ENCODE results near the gene MPZL3. TPM values are rescaled to one million over a fixed set of nuclear protein-coding genes. Genes with fewer than 3 reads are reported as not detected.

The MPZL3 gene
- total RNA-seq, 1 experiment from 2014 or later = 8.7 TPM

DNA sequence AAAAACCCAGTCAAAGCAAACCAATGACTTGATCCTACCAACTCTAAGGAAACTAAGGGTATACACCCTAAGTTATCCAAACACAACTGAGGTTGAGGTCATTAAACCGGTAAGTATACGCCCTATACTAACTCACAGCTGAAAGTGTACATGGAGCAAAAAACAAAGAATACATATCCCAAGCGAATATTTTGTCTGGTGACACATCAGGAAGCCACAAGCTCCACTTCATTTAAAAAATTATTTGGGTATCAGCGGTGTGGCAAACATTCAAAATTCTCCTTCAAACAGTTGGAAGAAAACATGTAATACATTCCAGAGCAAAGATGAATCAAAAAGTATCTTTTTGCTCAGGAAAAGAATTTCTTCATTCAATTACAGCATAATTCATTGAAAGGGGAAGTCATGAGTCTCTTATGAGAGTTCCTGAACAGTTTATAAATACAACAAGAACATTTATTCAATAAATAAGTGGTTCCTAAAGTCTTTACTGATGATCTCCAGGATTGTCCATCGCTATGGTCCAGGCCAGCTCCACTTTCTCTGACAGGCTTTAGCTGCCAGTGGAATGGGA, 22.8 kb downstream of the MPZL3 start:
- no peaks in the 10 kb centered on the region for H4K20me1 ChIP-seq (ENCODE audit: insufficient read depth)
- peaks cover 21 to 22% of the 10 kb centered on the region in 2 experiments for H3K4me1 ChIP-seq (ENCODE audit: control insufficient read depth in 1 of 2, insufficient read depth in 2 of 2, low read length in 2 of 2)
- ATAC-seq = no peak
- no peak for TF ChIP-seq FOSL1 (IDR thresholded peaks at IDR 0.05; ENCODE audit: low read depth)
- no peak for TF ChIP-seq SRF (IDR thresholded peaks at IDR 0.05; ENCODE audit: low read depth)
- TF ChIP-seq POLR2A (IDR thresholded peaks at IDR 0.05; ENCODE audit: borderline replicate concordance, extremely low read depth, insufficient read depth, insufficient read length) = no peak
- TF ChIP-seq CEBPB (IDR thresholded peaks at IDR 0.05; ENCODE audit: low read depth) = no peak
- no peak for TF ChIP-seq SP1 (IDR thresholded peaks at IDR 0.05; ENCODE audit: low read depth)
- no peak for TF ChIP-seq RAD21 (IDR thresholded peaks at IDR 0.05; ENCODE audit: low read depth)
- TF ChIP-seq, protein P1, sequence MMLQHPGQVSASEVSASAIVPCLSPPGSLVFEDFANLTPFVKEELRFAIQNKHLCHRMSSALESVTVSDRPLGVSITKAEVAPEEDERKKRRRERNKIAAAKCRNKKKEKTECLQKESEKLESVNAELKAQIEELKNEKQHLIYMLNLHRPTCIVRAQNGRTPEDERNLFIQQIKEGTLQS (IDR thresholded peaks at IDR 0.05) = no peak
- intact Hi-C loops (cut with micrococcal nuclease) = no loop called here
- POLR2A ChIA-PET = no interaction called here
- H3K4me3 ChIP-seq (replicated peaks in 1 of 2; ENCODE audit: low read depth in 1 of 2, low read length in 2 of 2) = no peak overlapping the region
- H3K9ac ChIP-seq (ENCODE audit: low read length) = no peak overlapping the region
- BruUV-seq (replicated peaks) = no TSS peak
- no peaks in the 10 kb centered on the region for H3K9me3 ChIP-seq (ENCODE audit: control insufficient read depth in 1 of 2, insufficient read depth in 1 of 2, low read depth in 1 of 2, low read length in 2 of 2)
- no peak for DNase-seq (ENCODE audit: low read depth, low spot score)
- no peak overlapping the region for H3K4me2 ChIP-seq (ENCODE audit: low read length)
- no peak overlapping the region for H3K27ac ChIP-seq (ENCODE audit: low read depth, low read length)
- no peaks in the 10 kb centered on the region for H3K36me3 ChIP-seq (ENCODE audit: control insufficient read depth in 1 of 2, insufficient read depth in 2 of 2, low read length in 2 of 2)
- H3K27me3 ChIP-seq (ENCODE audit: insufficient read depth, low read length) = no peaks in the 10 kb centered on the region
- no peaks in the 10 kb centered on the region for H3K79me2 ChIP-seq (ENCODE audit: insufficient read depth, low read length)
- CTCF ChIA-PET = no interaction called here
- H3K9me2 ChIP-seq (ENCODE audit: insufficient read depth) = no peaks in the 10 kb centered on the region
- H2AFZ ChIP-seq (ENCODE audit: low read depth, low read length, poor library complexity, severe bottlenecking) = no peak overlapping the region
- RAD21 ChIA-PET (ENCODE audit: low non-redundant PET in 1 of 2, low total read pairs in 2 of 2, uncharacterized antibody in 2 of 2, unreplicated experiment in 2 of 2) = no interaction called here

DNA sequence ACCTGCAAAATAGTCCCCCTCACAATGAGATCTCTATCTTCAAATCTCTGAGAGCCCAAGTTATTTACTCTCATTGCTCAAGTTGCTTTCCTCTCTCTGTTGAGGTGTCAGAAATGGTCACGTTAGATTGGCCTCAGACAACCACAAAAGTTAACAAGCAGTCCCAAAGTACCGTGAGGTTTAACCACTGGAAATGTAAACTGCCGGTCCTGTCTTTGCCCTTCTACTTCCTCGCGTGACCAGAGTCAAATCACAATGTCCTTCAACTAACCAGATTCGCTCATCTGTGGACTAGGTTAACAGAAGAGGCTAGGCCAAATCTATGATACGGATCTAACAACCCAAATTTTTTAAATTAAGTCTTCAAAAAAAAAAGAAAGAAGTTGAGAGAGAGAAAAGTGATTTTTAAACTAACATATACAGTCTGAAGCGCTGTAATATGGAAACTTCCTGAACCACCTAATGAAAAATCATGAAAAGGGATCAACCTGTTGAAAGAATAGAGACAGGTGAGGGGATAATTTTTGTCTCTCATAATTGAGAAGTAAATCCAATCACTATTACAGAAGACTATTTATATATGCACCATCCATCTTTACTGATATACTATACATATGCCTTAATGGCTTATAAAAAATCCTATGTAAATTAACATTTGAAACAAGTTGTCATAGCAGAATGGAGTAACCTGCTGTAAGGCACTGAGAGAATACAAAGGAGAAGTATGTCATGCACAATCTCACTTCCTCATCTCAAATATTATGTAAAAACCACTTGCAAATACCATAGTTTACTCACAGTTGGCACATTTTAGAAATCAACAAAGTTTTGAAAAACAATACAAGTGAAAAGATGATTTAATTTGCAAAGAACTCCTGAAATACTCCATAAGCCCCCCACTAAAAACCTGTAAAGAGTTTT, 24.0 kb downstream of the MPZL3 start:
- ChIA-PET RAD21 (ENCODE audit: low non-redundant PET in 1 of 2, low total read pairs in 2 of 2, uncharacterized antibody in 2 of 2, unreplicated experiment in 2 of 2) (no interaction called here), CTCF (no interaction called here), POLR2A (no interaction called here)
- ATAC-seq (no peak), DNase-seq (ENCODE audit: low read depth, low spot score) (no peak)
- Histone ChIP-seq H3K27me3 (ENCODE audit: insufficient read depth, low read length) (no peaks in the 10 kb centered on the region; the same call in 1 of the 2 replicates), H3K9ac (ENCODE audit: low read length) (no peak overlapping the region), H3K4me1 (ENCODE audit: control insufficient read depth in 1 of 2, insufficient read depth in 2 of 2, low read length in 2 of 2) (peaks cover 13 to 14% of the 10 kb centered on the region in 2 experiments), H3K4me3 (replicated peaks in 1 of 2; ENCODE audit: low read depth in 1 of 2, low read length in 2 of 2) (no peak overlapping the region), H3K9me2 (ENCODE audit: insufficient read depth) (no peaks in the 10 kb centered on the region), H3K36me3 (ENCODE audit: control insufficient read depth in 1 of 2, insufficient read depth in 2 of 2, low read length in 2 of 2) (no peaks in the 10 kb centered on the region), H3K4me2 (ENCODE audit: low read length) (no peak overlapping the region), H3K27ac (ENCODE audit: low read depth, low read length) (no peak overlapping the region), H3K79me2 (ENCODE audit: insufficient read depth, low read length) (no peaks in the 10 kb centered on the region), H2AFZ (ENCODE audit: low read depth, low read length, poor library complexity, severe bottlenecking) (no peak overlapping the region), H3K9me3 (ENCODE audit: control insufficient read depth in 1 of 2, insufficient read depth in 1 of 2, low read depth in 1 of 2, low read length in 2 of 2) (no peaks in the 10 kb centered on the region), H4K20me1 (ENCODE audit: insufficient read depth) (no peaks in the 10 kb centered on the region)
- BruUV-seq (replicated peaks) = no TSS peak
- intact Hi-C loops (cut with micrococcal nuclease) = no loop called here
- TF ChIP-seq POLR2AphosphoS5 (IDR thresholded peaks at IDR 0.05; ENCODE audit: low read depth, low read length) = no peak
- TF ChIP-seq MAX (IDR thresholded peaks at IDR 0.05) = no peak
